GM18526 (cell line): ENCODE measurements around the gene BPIFB2.

ENCODE experiments used
- POLR2A ChIP-seq: IDR thresholded peaks from 3 replicates; pipeline ENCODE4 v1.6.1; 2011; ENCODE audit not compliant: insufficient read length; ENCODE audit errors: extremely low read depth

Gene BPIFB2

GRCh38 chr20:32967961-32968457 is 39.5 kb upstream of the BPIFB2 start:
- TF ChIP-seq POLR2A, result no peak

GRCh38 chr20:32968478-32969241 is 38.8 kb upstream of the BPIFB2 start:
- TF ChIP-seq POLR2A, result no peak

- no peak for TF ChIP-seq POLR2A
These were observed 38.0 kb upstream of the BPIFB2 start for GRCh38 chr20:32969356-32970114.

- no peak for TF ChIP-seq POLR2A
These were observed 37.2 kb upstream of the BPIFB2 start for GRCh38 chr20:32970115-32970972.

GRCh38 chr20:32970973-32971300 is 36.6 kb upstream of the BPIFB2 start:
- no peak for TF ChIP-seq POLR2A

DNA sequence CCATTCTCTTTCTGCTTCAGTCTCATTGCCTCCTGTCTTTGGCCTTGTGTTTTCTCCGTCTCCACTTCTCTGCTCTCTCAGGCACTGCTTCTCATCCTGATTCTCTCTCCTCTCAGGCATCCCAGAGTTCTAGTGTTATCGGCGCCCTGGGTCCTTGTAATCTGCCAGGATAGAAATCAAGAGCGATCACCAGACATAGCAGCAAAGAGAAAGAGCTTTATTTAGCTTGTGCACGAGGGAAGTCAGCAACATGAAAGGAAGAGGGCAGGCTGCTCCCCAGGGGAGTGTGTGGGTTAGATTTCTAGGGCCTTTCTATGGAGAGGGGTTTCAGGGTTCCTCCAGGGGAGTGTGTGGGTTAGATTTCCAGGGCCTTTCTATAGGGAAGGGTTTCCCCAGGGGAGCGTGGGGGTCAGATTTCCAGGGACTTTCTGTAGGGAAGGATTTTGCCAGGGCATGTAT is 35.8 kb upstream of the BPIFB2 start:
- no peak for TF ChIP-seq POLR2A

DNA sequence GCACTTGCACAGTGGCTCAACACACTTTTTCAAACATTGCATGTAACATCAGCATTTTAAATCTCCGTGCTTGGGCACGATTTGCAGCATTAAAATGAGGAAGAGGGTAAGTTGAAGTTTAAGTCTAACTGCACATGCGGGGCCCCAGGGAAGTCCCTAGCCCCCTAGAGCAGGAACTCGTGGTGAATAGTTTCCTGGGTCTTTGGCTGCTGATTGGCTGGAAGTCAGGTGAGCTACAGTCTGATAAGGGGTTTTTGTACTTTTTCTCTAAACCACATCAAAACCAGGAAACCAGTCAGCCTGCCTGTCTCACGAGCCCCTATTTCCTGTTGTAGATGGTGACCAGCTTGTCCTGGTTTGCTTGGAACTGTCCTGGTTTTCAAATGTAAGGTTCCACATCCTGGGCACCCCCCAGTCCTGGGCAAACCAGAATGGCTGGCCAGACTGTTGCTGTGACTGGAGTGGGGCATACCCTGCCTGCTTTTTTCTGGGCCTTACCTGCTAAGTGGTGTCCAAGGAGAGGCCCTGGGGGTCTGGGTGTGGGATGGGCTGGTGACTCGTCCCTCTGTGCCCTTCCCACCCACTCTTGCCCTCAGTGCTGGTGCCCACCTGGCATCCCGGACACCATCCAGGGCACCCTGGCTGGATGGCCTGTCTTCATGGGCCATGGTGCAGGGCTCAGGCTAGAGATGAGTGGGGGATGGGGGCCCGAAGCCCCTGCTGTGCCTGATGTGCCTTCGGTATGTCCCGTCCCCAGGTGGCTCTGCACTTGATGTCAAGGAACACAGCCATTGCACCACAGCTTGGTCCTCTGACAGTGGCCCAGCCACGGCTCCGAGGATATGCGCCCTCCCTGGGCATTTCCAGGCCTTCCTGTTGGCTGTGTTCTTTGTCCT is 35.1 kb upstream of the BPIFB2 start:
- peak; percentile 17 for TF ChIP-seq POLR2A

DNA sequence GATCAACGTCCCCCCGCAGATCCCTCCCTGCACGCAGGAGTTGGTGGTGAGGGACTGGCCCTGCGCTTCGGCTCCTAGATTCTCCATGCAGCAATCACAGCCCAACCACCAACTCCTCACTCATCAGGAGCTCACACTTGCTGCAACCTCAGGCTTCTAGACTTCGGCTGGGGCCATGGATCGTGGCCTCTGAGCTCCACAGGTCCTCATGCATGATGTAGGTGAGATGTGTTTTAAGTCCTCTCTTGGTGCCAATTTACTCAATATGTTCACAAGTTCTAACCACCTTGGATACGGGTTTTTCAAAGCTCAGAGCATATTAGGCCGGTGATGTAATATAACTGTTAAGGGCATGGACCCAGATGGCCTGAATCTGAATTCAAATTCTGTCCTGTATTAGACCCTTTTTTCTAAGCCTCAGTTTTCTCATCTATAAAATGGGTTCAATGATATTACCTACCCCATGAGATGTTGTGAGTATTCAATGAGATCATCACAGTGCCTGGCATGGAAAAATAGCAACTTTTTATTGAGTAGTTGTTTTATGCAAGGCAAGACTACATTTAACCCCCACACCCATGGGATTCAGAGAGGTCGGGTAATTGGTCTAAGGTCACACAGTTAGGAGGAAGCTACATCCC is 34.3 kb upstream of the BPIFB2 start:
- no peak for TF ChIP-seq POLR2A

DNA sequence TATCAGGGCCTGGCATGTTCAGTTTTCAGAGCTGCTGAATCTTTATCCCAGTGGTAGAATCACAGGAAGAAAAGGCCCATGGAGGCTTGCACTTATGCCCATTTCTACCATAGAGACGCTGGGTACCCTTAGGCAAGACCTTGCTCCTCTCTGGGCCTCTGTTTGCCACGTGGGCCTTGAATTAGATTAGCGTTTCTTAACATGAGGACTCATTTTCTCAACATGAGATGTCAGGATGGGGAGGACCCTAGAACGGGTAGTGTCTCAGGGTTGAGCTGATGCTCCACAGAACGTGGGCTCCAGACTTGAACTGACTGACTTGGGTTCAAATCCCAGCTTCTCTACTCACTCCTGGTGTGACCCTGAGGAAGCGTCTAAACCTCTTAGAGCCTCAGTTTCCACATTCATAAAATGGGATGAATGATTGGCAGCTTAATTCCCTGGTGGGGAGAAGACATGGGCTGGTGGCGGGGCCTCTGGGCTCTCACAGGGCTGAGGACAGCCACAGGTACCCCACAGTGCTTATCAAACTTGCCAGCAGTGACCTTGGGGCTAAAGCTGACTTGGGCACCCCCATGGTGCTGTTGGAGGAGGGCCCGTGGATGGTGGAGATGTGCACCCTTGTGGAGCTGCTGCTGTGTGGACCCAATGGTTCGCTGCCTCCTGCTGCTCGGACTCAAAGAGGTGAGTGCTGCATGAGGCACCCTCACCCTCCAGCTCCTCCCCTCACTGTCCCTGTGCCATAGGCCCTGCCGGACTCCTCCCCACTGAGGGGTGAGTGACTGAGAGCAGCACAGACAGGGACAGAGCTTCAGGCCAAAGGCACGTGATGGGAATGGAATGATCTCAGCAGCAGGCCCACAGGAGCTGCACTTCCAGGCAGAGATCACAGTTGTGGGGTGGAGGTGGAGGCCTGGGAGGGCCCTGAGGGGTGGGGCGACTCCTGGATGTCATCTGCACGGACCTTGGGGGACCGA is 31.5 kb upstream of the BPIFB2 start:
- no peak for TF ChIP-seq POLR2A

DNA sequence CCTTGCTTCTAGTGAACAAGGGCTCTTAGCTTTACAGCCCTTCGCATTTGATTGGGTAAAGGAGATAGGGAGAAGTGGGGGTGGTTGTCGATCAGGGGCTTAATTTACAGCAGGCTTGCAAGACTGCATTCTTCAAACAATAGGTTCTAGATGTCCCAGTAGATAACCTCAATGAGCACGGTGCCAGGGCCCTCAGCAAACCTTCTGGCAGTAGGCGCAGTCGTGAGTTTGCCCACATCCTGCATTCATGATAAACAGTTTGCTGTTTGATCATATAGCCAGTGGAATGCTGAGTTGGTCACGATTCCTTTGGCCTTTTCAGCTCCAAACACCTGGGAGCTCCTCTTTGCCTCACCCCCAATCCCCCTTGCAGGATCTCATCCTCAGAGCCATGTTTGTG is 30.8 kb upstream of the BPIFB2 start:
- no peak for TF ChIP-seq POLR2A

- TF ChIP-seq POLR2A, result no peak
These were observed 30.1 kb upstream of the BPIFB2 start for GRCh38 chr20:32977281-32978008.

GRCh38 chr20:32978009-32978335 is 29.5 kb upstream of the BPIFB2 start:
- no peak for TF ChIP-seq POLR2A

- TF ChIP-seq POLR2A, result no peak
These were observed 28.1 kb upstream of the BPIFB2 start for GRCh38 chr20:32979201-32979998.
